Ovary (tissue), 9 donors: ENCODE data around the gene CERK. TPM values are rescaled to one million over a fixed set of nuclear protein-coding genes. Genes with fewer than 3 reads are reported as not detected.
A peak's percentile ranks its signal among the peaks of the same experiment; 100 is the strongest.

Experiments used
- DNase-seq, 5 donors: peaks; one replicate each; pipeline ENCODE4 v3.0.0-alpha.2; 2019 to 2020
- H3K27ac ChIP-seq, 2 donors: fragments of 200-600 bp; one replicate each; pipeline versions ENCODE4 v1.5.1 to v1.8.0; 2019 to 2022
- H3K27me3 ChIP-seq: fragments of 200-600 bp; one replicate; pipeline ENCODE4 v1.8.0; 2022
- H3K36me3 ChIP-seq: fragments of 200-600 bp; sonication (generic); one replicate; pipeline ENCODE4 v1.5.1; 2019
- H3K4me1 ChIP-seq: one replicate; pipeline ENCODE4 v1.8.1; 2013; ENCODE audit warnings: mild to moderate bottlenecking, moderate library complexity; ENCODE audit not compliant: insufficient read depth
- H3K4me3 ChIP-seq: fragments of 200-600 bp; sonication (generic); one replicate; pipeline ENCODE4 v1.5.1; 2017
- H3K9me3 ChIP-seq, 2 donors: fragments of 200-600 bp in 1 of 2; sonication (generic) in 1 of 2; one replicate each; pipeline versions ENCODE4 v1.5.1 to v1.8.1; 2013 to 2019; ENCODE audit warnings: mild to moderate bottlenecking in 1 of 2, moderate library complexity in 1 of 2
- EP300 ChIP-seq: sonication (generic); formaldehyde crosslinking; IDR thresholded peaks from one replicate; pipeline ENCODE4 v1.6.1; 2017; ENCODE audit warnings: antibody characterized with exemption
- POLR2A ChIP-seq: fragments of 450-650 bp; IDR thresholded peaks from one replicate; pipeline ENCODE4 v1.6.1; 2017; ENCODE audit warnings: antibody characterized with exemption, mild to moderate bottlenecking, moderate library complexity
- WGBS, 3 donors: extraction: QIAGEN DNeasy Blood & Tissue Kit in 1 of 3; methylation state at CpG; one replicate each; pipeline versions ENCODE4 v1.1.5 to v1.1.7; 2013 to 2017; 5-methylcytosine and 5-hydroxymethylcytosine counted together
- intact Hi-C, 4 donors: fragments of 100-400 bp; cut with DNase I; formaldehyde crosslinking; loops; one replicate each; pipeline versions ENCODE4 v1.11.0 to v1.15.1; 2022 to 2023
- polyA plus RNA-seq, 2 donors: library from polyadenylated mRNA; stranded (reverse); fragments of 200-250 nt in 1 of 2; fragments of 350-450 nt in 1 of 2; fragmentation: Illumina TruSeq in 1 of 2; extraction: RNeasy Lipid Tissue Mini Kit (QIAGEN cat#74804) in 1 of 2; gene quantifications; one replicate each; pipeline ENCODE4 v1.2.3, GENCODE V29; 2013 to 2014
- total RNA-seq, 7 donors: library from RNA; depleted of rRNA in 2 of 7; stranded (reverse); fragments of >200 nt in 2 of 7; fragmentation: NEBNext Ultra II Directional in 3 of 7; extraction: Animal tissue kit (Norgen Biotek cat#: 25700) in 3 of 7; gene quantifications; one replicate each; pipeline versions ENCODE4 v1.1.0 to v1.2.4, GENCODE V29; 2016 to 2023
- TF ChIP-seq, protein P1 (sequence below), 3 donors: fragments of 450-650 bp in 2 of 3; fragments of 200-600 bp in 1 of 3; IDR thresholded peaks; one replicate each; pipeline versions ENCODE4 v1.5.1 to v1.8.0; 2016 to 2022; ENCODE audit warnings: antibody characterized with exemption in 3 of 3, mild to moderate bottlenecking in 1 of 3
- donor health status: DM: no; HTN: no; CAD: no; lungs with moderate emphysema.
- donor health status: DM: no; HTN: no; CAD: no.
- donor health status: Bipolar disorder and iron deficiency.
- donor health status: DM: yes; HTN: yes; CAD: no.
- donor health status: DM: no; HTN: no; CAD: no.
- donor health status: DM: yes; HTN: yes; CAD: no.

The CERK gene
- total and polyA plus RNA-seq, 9 donors: 27.1 to 71.1 (median 46.8) TPM

DNA sequence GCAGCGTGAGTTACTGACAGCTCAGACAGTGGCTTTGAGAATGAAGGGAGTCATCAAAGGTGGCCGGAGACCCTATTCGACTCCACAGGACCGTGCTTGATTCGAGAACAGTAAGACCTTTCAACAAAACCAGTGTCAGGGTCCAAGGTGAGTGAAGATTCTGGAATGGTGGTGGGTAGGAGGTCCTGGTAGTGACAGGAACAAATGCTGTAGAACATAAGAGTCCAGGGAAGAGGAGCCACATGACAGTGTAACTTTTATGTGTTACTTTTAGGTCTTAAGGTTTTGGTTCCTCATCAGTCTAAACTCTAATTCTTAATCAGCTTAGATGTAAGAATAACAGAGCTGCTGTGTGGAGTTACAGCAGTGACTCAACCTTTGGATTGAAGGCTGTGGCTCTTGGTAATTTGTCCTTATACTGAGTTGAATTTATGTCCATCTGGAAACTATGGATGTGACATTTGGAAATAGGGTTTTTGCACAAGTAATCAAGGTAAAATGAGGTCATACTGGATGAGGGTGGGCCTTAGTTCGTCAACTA lies 26.2 kb upstream of the CERK start:
- 85 to 89% (median 85%) methylated on average over 6 of the region's 6 CpGs for WGBS, 3 donors
- Histone ChIP-seq H3K4me3 (no peak overlapping the region), H3K4me1 (peaks cover 3% of the 10 kb centered on the region), H3K36me3 (no peaks in the 10 kb centered on the region), H3K27me3 (no peaks in the 10 kb centered on the region), H3K27ac (no peak overlapping the region), H3K9me3 (no peaks in the 10 kb centered on the region)
- DNase-seq: no peak
- TF ChIP-seq, protein P1, sequence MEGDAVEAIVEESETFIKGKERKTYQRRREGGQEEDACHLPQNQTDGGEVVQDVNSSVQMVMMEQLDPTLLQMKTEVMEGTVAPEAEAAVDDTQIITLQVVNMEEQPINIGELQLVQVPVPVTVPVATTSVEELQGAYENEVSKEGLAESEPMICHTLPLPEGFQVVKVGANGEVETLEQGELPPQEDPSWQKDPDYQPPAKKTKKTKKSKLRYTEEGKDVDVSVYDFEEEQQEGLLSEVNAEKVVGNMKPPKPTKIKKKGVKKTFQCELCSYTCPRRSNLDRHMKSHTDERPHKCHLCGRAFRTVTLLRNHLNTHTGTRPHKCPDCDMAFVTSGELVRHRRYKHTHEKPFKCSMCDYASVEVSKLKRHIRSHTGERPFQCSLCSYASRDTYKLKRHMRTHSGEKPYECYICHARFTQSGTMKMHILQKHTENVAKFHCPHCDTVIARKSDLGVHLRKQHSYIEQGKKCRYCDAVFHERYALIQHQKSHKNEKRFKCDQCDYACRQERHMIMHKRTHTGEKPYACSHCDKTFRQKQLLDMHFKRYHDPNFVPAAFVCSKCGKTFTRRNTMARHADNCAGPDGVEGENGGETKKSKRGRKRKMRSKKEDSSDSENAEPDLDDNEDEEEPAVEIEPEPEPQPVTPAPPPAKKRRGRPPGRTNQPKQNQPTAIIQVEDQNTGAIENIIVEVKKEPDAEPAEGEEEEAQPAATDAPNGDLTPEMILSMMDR (IDR thresholded peaks at IDR 0.05): no peak
- TF ChIP-seq EP300 (no peak), POLR2A (no peak)
- intact Hi-C loops: no loop called here

DNA sequence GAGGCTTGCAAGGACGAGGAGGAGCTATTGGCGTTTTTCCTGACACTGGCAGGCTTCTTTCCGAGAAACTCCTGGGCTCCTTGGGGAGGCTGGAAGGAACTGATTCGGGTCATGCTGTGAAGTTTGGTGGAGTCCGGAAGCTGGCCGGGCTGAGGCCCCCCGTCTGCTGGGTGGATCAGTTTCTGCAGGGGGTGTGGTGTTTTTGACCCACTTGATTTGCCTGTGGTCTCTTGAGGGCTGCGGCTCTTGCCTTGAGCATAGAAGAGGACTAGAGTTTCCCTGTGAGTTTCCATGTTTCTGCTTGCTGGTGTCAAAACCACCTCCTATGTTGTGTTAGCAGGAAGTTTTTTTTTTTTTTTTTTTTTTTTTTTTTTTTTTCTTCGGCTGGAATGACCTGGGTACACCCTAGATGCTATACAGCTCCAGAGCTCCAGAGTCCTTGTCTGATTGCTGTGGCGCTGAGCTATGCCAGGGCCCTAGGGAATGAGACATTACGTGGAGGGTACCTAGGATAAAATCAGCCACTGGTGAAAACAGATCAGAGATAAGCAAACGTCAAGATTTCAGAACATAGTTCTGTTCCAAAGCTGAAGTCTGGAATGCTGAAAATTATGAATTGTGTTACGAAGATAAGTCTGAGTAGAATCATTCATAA lies 25.1 kb upstream of the CERK start:
- DNase-seq: no peak

DNA sequence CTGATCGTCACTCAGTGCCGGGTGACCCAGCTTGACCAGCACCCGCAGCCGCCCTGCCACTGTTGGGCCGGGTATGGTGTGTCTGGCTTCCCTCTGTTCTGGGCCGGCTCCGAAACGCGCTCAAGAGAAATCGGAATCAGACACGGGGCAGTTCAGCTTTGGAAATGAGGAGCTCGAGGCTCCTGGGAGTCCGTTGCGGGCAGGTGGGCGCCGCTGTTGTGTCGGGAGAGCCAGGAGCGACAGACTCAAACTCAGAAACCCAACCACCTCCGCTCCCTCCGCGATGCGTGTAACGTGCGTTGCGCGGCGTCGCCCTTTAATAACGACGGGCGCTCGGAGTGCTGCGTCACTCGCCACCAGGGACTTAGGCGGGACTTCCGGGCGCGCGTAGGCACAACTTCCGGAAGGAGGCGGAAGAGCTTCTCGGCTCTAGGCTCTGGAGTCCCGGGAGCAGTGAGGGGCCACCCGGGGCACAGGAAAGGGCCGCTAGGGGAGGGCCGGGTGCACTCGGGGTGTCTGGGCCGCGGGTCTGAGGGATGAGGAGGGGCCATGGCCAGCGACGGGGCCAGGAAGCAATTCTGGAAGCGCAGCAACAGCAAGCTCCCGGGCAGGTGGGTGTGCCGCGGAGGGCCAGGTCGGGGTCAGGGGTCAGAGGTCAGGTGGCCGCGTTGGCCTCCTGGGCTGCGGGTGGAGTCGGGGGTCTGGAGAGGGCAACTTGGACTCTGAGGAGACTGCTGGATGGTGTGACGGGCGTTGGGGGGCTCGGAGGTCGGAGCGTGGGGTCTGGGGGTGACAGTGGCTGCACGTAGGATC lies 24.4 kb upstream of the CERK start, which contains the start of gene TBC1D22A:
Gene TBC1D22A (plus strand): TSS at position 413 of the 813 bp plus-strand sequence. CDS start 137 bp downstream, at position 550.
- DNase-seq: peak; percentile 92 to 97 (median 95)
- intact Hi-C loops: no loop called here
- Histone ChIP-seq H3K4me3 (peak within 1 kb of the TSS; percentile 75), H3K27me3 (no peaks in the 10 kb centered on the region), H3K36me3 (no peaks in the 10 kb centered on the region), H3K9me3 (no peaks in the 10 kb centered on the region), H3K4me1 (peaks cover 3% of the 10 kb centered on the region), H3K27ac (peak within 1 kb of the TSS; percentile 67 to 91)
- 0 to 1% (median 1%) methylated on average over 65 to 66 of the region's 66 CpGs for WGBS, 3 donors
- TF ChIP-seq, protein P1 (IDR thresholded peaks at IDR 0.05): peak in 1 of 3 donors; percentile 39
- TF ChIP-seq EP300 (no peak), POLR2A (peak; percentile 99)

More for the DNA sequence above, 25.1 kb upstream of the CERK start:
- TF ChIP-seq EP300 (no peak), POLR2A (no peak)
- TF ChIP-seq, protein P1 (IDR thresholded peaks at IDR 0.05): no peak
- intact Hi-C loops: no loop called here
- peaks cover 3% of the 10 kb centered on the region for H3K4me1 ChIP-seq
- H3K4me3 ChIP-seq: peak overlapping the region; percentile 75
- H3K27ac ChIP-seq: peak overlapping the region in 1 of 2 donors; percentile 91
- no peaks in the 10 kb centered on the region for H3K9me3 ChIP-seq
- no peaks in the 10 kb centered on the region for H3K27me3 ChIP-seq
- WGBS, 3 donors: 12 to 13% (median 13%) methylated on average over 13 of the region's 13 CpGs
- H3K36me3 ChIP-seq: no peaks in the 10 kb centered on the region

DNA sequence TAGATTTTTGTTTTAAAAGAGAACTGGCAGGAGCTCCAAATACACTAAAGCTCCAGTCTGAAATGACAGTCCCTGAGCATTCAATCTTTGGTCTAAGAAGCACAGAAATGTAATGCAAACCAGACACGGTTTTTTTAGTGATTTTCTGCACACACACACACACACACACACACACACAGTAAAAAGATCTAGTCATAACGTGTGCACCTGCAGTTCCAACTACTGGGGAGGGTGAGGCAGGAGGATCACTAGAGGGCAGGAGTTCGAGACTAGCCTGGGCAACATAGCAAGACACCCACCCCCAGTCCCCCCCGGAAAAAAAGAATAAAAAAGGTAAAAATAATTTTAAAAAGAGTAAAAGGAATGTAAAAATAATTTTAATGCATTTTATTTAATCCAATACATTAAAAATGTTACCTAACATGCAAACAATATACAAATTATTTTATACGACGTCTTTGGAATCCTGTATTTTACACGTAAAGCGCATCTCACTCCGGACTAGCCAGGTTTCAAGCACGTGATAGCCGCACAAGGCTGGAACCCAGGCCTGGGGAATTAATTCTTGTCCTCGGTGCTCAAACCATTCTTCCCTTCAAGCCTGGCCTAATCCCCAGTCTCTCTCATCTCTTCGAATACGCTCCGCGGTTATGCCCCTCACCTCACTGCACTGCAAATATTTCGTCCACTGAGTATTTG lies 23.6 kb upstream of the CERK start:
- DNase-seq: peak in 1 of 5 donors; percentile 8
- 3 to 7% (median 7%) methylated on average over 17 of the region's 17 CpGs for WGBS, 3 donors
- H3K4me1 ChIP-seq: peaks cover 3% of the 10 kb centered on the region

More for the DNA sequence above, 23.6 kb upstream of the CERK start:
- peak overlapping the region; percentile 75 for H3K4me3 ChIP-seq
- TF ChIP-seq, protein P1 (IDR thresholded peaks at IDR 0.05): no peak
- TF ChIP-seq EP300 (no peak), POLR2A (no peak)
- H3K27ac ChIP-seq: peak overlapping the region; percentile 67 to 91
- no peaks in the 10 kb centered on the region for H3K9me3 ChIP-seq
- no peaks in the 10 kb centered on the region for H3K27me3 ChIP-seq
- intact Hi-C loops: no loop called here
- no peaks in the 10 kb centered on the region for H3K36me3 ChIP-seq
